Measurements from ENCODE around the gene EHMT1. TPM values are rescaled to one million over a fixed set of nuclear protein-coding genes. Genes with fewer than 3 reads are reported as not detected.

Gene EHMT1
- total and polyA plus RNA-seq, 2 of the 13 experiments (the other 11 are each of a cell fraction or from before 2014, with no cell fraction given) = 23.0 to 27.1 TPM

GRCh38 chr9:137679695-137680305 is 61.0 kb downstream of the EHMT1 start:
- H3K4me1 ChIP-seq (ENCODE audit: insufficient read depth, low read length) = no peaks in the 10 kb centered on the region
- intact Hi-C loops (cut with micrococcal nuclease; ENCODE audit: unreplicated experiment) = no loop called here
- TF ChIP-seq CHD2 (IDR thresholded peaks at IDR 0.05; ENCODE audit: low read depth, low read length) (no peak), ASH2L (IDR thresholded peaks at IDR 0.05; ENCODE audit: insufficient read length, low read depth, low read length) (no peak), RBM22 (optimal IDR thresholded peaks at IDR 0.05; ENCODE audit: low read length) (no peak), ZNF614 (CRISPR knock-in tag; IDR thresholded peaks at IDR 0.05; ENCODE audit: borderline replicate concordance) (no peak), ZNF841 (CRISPR knock-in tag; IDR thresholded peaks at IDR 0.05; ENCODE audit: borderline replicate concordance) (no peak)
- no peaks in the 10 kb centered on the region for H3K9me3 ChIP-seq (ENCODE audit: low read length)
- H3K9ac ChIP-seq (ENCODE audit: insufficient read depth, low read depth, low read length) = no peak overlapping the region
- CTCF ChIA-PET (ENCODE audit: low intra/inter-chr PET ratio, low total read pairs) = no interaction called here
- H3K27me3 ChIP-seq (ENCODE audit: control insufficient read depth in 1 of 2, insufficient read depth in 2 of 2, low read length in 2 of 2) = no peaks in the 10 kb centered on the region
- in situ Hi-C loops (cut with HindIII; ENCODE audit: extremely low pct_ligation_motif_present, low pct_unique_long_range_greater_than_20kb) = no loop called here
- FAIRE-seq = no peak
- H3K4me2 ChIP-seq (ENCODE audit: low read depth, low read length) = no peak overlapping the region
- H2AFZ ChIP-seq (ENCODE audit: low read length) = no peak overlapping the region
- no peak overlapping the region for H3K27ac ChIP-seq (ENCODE audit: extremely low read length, insufficient read depth, low read length)
- no peak overlapping the region for H3K4me3 ChIP-seq (replicated peaks in 1 of 3; ENCODE audit: insufficient read depth in 1 of 3, low read depth in 2 of 3, low read length in 3 of 3)
- 96% methylated on average over 5 of the region's 7 CpGs for WGBS (ENCODE audit: low lambda C conversion rate)
- peaks cover 65% of the 10 kb centered on the region for H3K79me2 ChIP-seq (ENCODE audit: insufficient read depth, low read length)
- DNase-seq (ENCODE audit: low spot score) = no peak
- no peak for ATAC-seq
- peaks cover 1 to 2% of the 10 kb centered on the region in 2 experiments; a peak in 2 of 5 replicates for H3K36me3 ChIP-seq (replicated peaks in 1 of 2; ENCODE audit: control insufficient read depth in 1 of 2, insufficient read depth in 2 of 2, low read length in 2 of 2)
- POLR2A ChIA-PET = no interaction called here
- H4K20me1 ChIP-seq (ENCODE audit: insufficient read depth, low read length) = peaks cover 3% of the 10 kb centered on the region; the same call in 1 of the 2 replicates
- no TSS peak for BruUV-seq (replicated peaks)

- FAIRE-seq = no peak
- H3K9ac ChIP-seq (ENCODE audit: insufficient read depth, low read depth, low read length) = no peak overlapping the region
- H3K36me3 ChIP-seq (replicated peaks in 1 of 2; ENCODE audit: control insufficient read depth in 1 of 2, insufficient read depth in 2 of 2, low read length in 2 of 2) = peaks cover 1 to 2% of the 10 kb centered on the region in 2 experiments; a peak in 2 of 5 replicates
- no TSS peak for BruUV-seq (replicated peaks)
- no peak overlapping the region for H3K4me3 ChIP-seq (replicated peaks in 1 of 3; ENCODE audit: insufficient read depth in 1 of 3, low read depth in 2 of 3, low read length in 3 of 3)
- H3K9me3 ChIP-seq (ENCODE audit: low read length) = no peaks in the 10 kb centered on the region
- no peak for ATAC-seq
- intact Hi-C loops (cut with micrococcal nuclease; ENCODE audit: unreplicated experiment) = no loop called here
- H3K27ac ChIP-seq (ENCODE audit: extremely low read length, insufficient read depth, low read length) = no peak overlapping the region
- H3K4me2 ChIP-seq (ENCODE audit: low read depth, low read length) = no peak overlapping the region
- ChIA-PET CTCF (ENCODE audit: low intra/inter-chr PET ratio, low total read pairs) (no interaction called here), POLR2A (no interaction called here)
- no peak for DNase-seq (ENCODE audit: low spot score)
- in situ Hi-C loops (cut with HindIII; ENCODE audit: extremely low pct_ligation_motif_present, low pct_unique_long_range_greater_than_20kb) = no loop called here
- 97% methylated on average over 17 of the region's 18 CpGs for WGBS (ENCODE audit: low lambda C conversion rate)
- H2AFZ ChIP-seq (ENCODE audit: low read length) = no peak overlapping the region
- peaks cover 70% of the 10 kb centered on the region for H3K79me2 ChIP-seq (ENCODE audit: insufficient read depth, low read length)
- H3K27me3 ChIP-seq (ENCODE audit: control insufficient read depth in 1 of 2, insufficient read depth in 2 of 2, low read length in 2 of 2) = no peaks in the 10 kb centered on the region
- H3K4me1 ChIP-seq (ENCODE audit: insufficient read depth, low read length) = no peaks in the 10 kb centered on the region
- peaks cover 3% of the 10 kb centered on the region; the same call in 1 of the 2 replicates for H4K20me1 ChIP-seq (ENCODE audit: insufficient read depth, low read length)
- TF ChIP-seq RBM22 (optimal IDR thresholded peaks at IDR 0.05; ENCODE audit: low read length) (no peak), PREB (CRISPR knock-in tag; IDR thresholded peaks at IDR 0.05) (no peak), SUZ12 (IDR thresholded peaks at IDR 0.05; ENCODE audit: low read depth, low read length) (no peak), ZNF567 (CRISPR knock-in tag; IDR thresholded peaks at IDR 0.05; ENCODE audit: borderline replicate concordance) (no peak), REXO4 (CRISPR knock-in tag; IDR thresholded peaks at IDR 0.05; ENCODE audit: borderline replicate concordance) (no peak), ZNF605 (CRISPR knock-in tag; IDR thresholded peaks at IDR 0.05) (no peak), POLR2A (IDR thresholded peaks at IDR 0.05; ENCODE audit: insufficient read depth in 1 of 2, low read depth in 2 of 2, low read length in 2 of 2) (no peak)
- TF ChIP-seq, protein P1, sequence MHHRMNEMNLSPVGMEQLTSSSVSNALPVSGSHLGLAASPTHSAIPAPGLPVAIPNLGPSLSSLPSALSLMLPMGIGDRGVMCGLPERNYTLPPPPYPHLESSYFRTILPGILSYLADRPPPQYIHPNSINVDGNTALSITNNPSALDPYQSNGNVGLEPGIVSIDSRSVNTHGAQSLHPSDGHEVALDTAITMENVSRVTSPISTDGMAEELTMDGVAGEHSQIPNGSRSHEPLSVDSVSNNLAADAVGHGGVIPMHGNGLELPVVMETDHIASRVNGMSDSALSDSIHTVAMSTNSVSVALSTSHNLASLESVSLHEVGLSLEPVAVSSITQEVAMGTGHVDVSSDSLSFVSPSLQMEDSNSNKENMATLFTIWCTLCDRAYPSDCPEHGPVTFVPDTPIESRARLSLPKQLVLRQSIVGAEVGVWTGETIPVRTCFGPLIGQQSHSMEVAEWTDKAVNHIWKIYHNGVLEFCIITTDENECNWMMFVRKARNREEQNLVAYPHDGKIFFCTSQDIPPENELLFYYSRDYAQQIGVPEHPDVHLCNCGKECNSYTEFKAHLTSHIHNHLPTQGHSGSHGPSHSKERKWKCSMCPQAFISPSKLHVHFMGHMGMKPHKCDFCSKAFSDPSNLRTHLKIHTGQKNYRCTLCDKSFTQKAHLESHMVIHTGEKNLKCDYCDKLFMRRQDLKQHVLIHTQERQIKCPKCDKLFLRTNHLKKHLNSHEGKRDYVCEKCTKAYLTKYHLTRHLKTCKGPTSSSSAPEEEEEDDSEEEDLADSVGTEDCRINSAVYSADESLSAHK (CRISPR knock-in tag; IDR thresholded peaks at IDR 0.05; ENCODE audit: borderline replicate concordance) = no peak
Measured at GRCh38 chr9:137680444-137681358, 61.9 kb downstream of the EHMT1 start.

Data from HepG2 (cell line).